ENCODE data around the gene HAP1. TPM values are rescaled to one million over a fixed set of nuclear protein-coding genes. Genes with fewer than 3 reads are reported as not detected.
A peak's percentile ranks its signal among the peaks of the same experiment; 100 is the strongest.
"Not testable (repeated sequence)": the region's sequence is repeated elsewhere in the genome, so short reads cannot be mapped to it uniquely, and the experiment has no call there.

Gene HAP1
- total and polyA plus RNA-seq, 2 experiments from 2014 or later = 0.03 to 0.44 TPM

- no peak overlapping the region for H2AFZ ChIP-seq
- H3K9me2 ChIP-seq (replicated peaks; ENCODE audit: insufficient read depth) = no peaks in the 10 kb centered on the region
- DNase-seq (ENCODE audit: low spot score) = no peak
- H3K27me3 ChIP-seq = no peaks in the 10 kb centered on the region
- H3K4me3 ChIP-seq = no peak overlapping the region
- WGBS (ENCODE audit: low lambda C conversion rate, missing lambda C conversion rate) = 92% methylated on average over 1 of the region's 1 CpG
- H3K27ac ChIP-seq = no peak overlapping the region
- H3K9me3 ChIP-seq (ENCODE audit: low read depth) = no peaks in the 10 kb centered on the region
- H3K36me3 ChIP-seq (replicated peaks; ENCODE audit: insufficient read depth, low read depth) = no peaks in the 10 kb centered on the region
- H3K79me2 ChIP-seq = peaks cover 96% of the 10 kb centered on the region
- TF ChIP-seq, protein P1, sequence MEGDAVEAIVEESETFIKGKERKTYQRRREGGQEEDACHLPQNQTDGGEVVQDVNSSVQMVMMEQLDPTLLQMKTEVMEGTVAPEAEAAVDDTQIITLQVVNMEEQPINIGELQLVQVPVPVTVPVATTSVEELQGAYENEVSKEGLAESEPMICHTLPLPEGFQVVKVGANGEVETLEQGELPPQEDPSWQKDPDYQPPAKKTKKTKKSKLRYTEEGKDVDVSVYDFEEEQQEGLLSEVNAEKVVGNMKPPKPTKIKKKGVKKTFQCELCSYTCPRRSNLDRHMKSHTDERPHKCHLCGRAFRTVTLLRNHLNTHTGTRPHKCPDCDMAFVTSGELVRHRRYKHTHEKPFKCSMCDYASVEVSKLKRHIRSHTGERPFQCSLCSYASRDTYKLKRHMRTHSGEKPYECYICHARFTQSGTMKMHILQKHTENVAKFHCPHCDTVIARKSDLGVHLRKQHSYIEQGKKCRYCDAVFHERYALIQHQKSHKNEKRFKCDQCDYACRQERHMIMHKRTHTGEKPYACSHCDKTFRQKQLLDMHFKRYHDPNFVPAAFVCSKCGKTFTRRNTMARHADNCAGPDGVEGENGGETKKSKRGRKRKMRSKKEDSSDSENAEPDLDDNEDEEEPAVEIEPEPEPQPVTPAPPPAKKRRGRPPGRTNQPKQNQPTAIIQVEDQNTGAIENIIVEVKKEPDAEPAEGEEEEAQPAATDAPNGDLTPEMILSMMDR (IDR thresholded peaks at IDR 0.05; ENCODE audit: poor library complexity) = no peak
- TF ChIP-seq EZH2phosphoT487 (IDR thresholded peaks at IDR 0.05; ENCODE audit: low read depth, severe bottlenecking, unreplicated experiment) = no peak
- no peak for TF ChIP-seq EZH2 (IDR thresholded peaks at IDR 0.05; ENCODE audit: borderline replicate concordance)
- H4K20me1 ChIP-seq (ENCODE audit: insufficient read depth, poor library complexity, severe bottlenecking) = peaks cover 93% of the 10 kb centered on the region
- peaks cover 40% of the 10 kb centered on the region for H3K4me1 ChIP-seq (ENCODE audit: insufficient read depth)
- H3K4me2 ChIP-seq = no peak overlapping the region
Measured at GRCh38 chr17:41779954-41780353, 45.5 kb upstream of the HAP1 start.

GRCh38 chr17:41777574-41778188 lies 43.2 kb upstream of the HAP1 start:
- peaks cover 91% of the 10 kb centered on the region for H4K20me1 ChIP-seq (ENCODE audit: insufficient read depth, poor library complexity, severe bottlenecking)
- no peaks in the 10 kb centered on the region for H3K9me3 ChIP-seq (ENCODE audit: low read depth)
- H2AFZ ChIP-seq = no peak overlapping the region
- peak overlapping the region; percentile 61 for H3K4me2 ChIP-seq
- H3K9me2 ChIP-seq (replicated peaks; ENCODE audit: insufficient read depth) = no peaks in the 10 kb centered on the region
- peak; percentile 60 for DNase-seq (ENCODE audit: low spot score)
- peak overlapping the region; percentile 79 for H3K27ac ChIP-seq
- TF ChIP-seq, protein P1 (IDR thresholded peaks at IDR 0.05; ENCODE audit: poor library complexity) = no peak
- TF ChIP-seq EZH2 (IDR thresholded peaks at IDR 0.05; ENCODE audit: borderline replicate concordance) = no peak
- no peak for TF ChIP-seq EZH2phosphoT487 (IDR thresholded peaks at IDR 0.05; ENCODE audit: low read depth, severe bottlenecking, unreplicated experiment)
- H3K4me3 ChIP-seq = no peak overlapping the region
- H3K36me3 ChIP-seq (replicated peaks; ENCODE audit: insufficient read depth, low read depth) = no peaks in the 10 kb centered on the region
- H3K4me1 ChIP-seq (ENCODE audit: insufficient read depth) = peaks cover 59% of the 10 kb centered on the region
- peaks cover 93% of the 10 kb centered on the region for H3K79me2 ChIP-seq
- no peaks in the 10 kb centered on the region for H3K27me3 ChIP-seq
- WGBS (ENCODE audit: low lambda C conversion rate, missing lambda C conversion rate) = 52% methylated on average over 12 of the region's 12 CpGs

DNA sequence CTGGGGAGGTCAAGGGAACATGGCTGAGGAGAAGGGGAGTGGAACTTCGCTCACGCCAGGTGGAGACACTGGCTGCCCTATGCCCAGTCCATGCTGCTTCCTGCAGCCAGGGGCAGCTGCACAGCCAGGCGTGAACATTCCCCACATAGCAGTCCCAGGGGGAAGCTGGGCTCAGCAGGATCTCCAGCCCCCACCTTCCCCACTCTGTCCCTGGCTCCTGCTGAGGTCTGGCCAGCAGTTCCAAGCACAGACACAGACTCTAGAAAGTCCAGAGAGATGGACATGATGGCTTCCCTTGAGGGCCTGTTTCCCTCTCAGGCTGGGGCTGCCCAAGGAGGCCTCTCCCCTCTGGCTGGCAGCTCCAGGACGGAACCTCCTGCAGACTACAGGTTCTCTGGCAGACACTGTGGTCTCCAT lies 42.7 kb upstream of the HAP1 start:
- peaks cover 91% of the 10 kb centered on the region for H4K20me1 ChIP-seq (ENCODE audit: insufficient read depth, poor library complexity, severe bottlenecking)
- H3K27me3 ChIP-seq = no peaks in the 10 kb centered on the region
- no peaks in the 10 kb centered on the region for H3K36me3 ChIP-seq (replicated peaks; ENCODE audit: insufficient read depth, low read depth)
- WGBS (ENCODE audit: low lambda C conversion rate, missing lambda C conversion rate) = 69% methylated on average over 4 of the region's 4 CpGs
- peak overlapping the region; percentile 79 for H3K27ac ChIP-seq
- no peaks in the 10 kb centered on the region for H3K9me2 ChIP-seq (replicated peaks; ENCODE audit: insufficient read depth)
- H2AFZ ChIP-seq = no peak overlapping the region
- no peak overlapping the region for H3K4me3 ChIP-seq
- H3K4me2 ChIP-seq = peak overlapping the region; percentile 61
- TF ChIP-seq EZH2phosphoT487 (IDR thresholded peaks at IDR 0.05; ENCODE audit: low read depth, severe bottlenecking, unreplicated experiment) = no peak
- TF ChIP-seq, protein P1 (IDR thresholded peaks at IDR 0.05; ENCODE audit: poor library complexity) = peak; percentile 5
- H3K9me3 ChIP-seq (ENCODE audit: low read depth) = no peaks in the 10 kb centered on the region
- H3K79me2 ChIP-seq = peaks cover 93% of the 10 kb centered on the region
- H3K4me1 ChIP-seq (ENCODE audit: insufficient read depth) = peaks cover 62% of the 10 kb centered on the region
- DNase-seq (ENCODE audit: low spot score) = no peak

DNA sequence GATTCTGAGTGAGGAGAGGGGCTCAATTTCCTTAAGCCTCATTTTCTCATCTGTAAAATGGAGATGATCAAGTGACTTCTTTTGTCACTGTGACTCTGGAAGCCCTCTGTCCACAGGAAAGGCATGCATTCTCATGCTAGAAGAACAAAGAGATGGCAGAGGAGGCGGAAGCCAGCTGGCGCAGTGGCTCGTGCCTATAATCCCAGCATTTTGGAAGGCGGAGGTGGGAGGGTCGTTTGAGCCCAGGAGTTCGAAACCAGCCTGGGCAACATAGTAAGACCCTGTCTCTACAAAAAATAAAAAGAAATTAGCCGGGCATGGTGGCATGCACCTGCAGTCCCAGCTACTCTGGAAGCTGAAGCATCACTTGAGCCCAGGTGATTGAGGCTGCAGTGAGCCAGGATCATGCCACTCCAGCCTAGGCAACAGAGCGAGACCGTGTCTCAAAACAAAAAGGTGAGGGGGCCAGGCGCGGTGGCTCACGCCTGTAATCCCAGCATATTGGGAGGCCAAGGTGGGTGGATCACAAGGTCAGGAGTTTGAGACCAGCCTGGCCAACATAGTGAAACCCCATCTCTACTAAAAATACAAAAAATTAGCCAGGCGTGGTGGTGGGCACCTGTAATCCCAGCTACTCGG lies 41.9 kb upstream of the HAP1 start:
- H3K36me3 ChIP-seq (replicated peaks; ENCODE audit: insufficient read depth, low read depth); H3K4me2 ChIP-seq; H3K9me3 ChIP-seq (ENCODE audit: low read depth); DNase-seq (ENCODE audit: low spot score); H2AFZ ChIP-seq; H3K9me2 ChIP-seq (replicated peaks; ENCODE audit: insufficient read depth); H3K27me3 ChIP-seq; H3K4me3 ChIP-seq: not testable (repeated sequence)
- peak overlapping the region; percentile 79 for H3K27ac ChIP-seq
- H3K4me1 ChIP-seq (ENCODE audit: insufficient read depth) = peaks cover 61% of the 10 kb centered on the region
- WGBS (ENCODE audit: low lambda C conversion rate, missing lambda C conversion rate) = 94% methylated on average over 14 of the region's 14 CpGs
- H4K20me1 ChIP-seq (ENCODE audit: insufficient read depth, poor library complexity, severe bottlenecking) = peaks cover 91% of the 10 kb centered on the region
- H3K79me2 ChIP-seq = peaks cover 93% of the 10 kb centered on the region

Data from hepatocyte (in vitro differentiated cells).